ENCODE data around the gene P3H3.

Gene P3H3

GRCh38 chr12:6827982-6828780, at the start of gene P3H3:
TSS of gene P3H3 (plus strand) at chr12:6828407. CDS start at chr12:6828441, 34 bp downstream.
- DNase-seq (ENCODE audit: low spot score): peak; percentile 69
- TF ChIP-seq CTCF (IDR thresholded peaks at IDR 0.05; ENCODE audit: extremely low read depth, insufficient read depth, missing control alignments): peak; percentile 18
- in situ Hi-C loops (cut with MboI; ENCODE audit: low pct_unique_long_range_greater_than_20kb, low sequenced_read_pairs, unreplicated experiment): no loop called here

DNA sequence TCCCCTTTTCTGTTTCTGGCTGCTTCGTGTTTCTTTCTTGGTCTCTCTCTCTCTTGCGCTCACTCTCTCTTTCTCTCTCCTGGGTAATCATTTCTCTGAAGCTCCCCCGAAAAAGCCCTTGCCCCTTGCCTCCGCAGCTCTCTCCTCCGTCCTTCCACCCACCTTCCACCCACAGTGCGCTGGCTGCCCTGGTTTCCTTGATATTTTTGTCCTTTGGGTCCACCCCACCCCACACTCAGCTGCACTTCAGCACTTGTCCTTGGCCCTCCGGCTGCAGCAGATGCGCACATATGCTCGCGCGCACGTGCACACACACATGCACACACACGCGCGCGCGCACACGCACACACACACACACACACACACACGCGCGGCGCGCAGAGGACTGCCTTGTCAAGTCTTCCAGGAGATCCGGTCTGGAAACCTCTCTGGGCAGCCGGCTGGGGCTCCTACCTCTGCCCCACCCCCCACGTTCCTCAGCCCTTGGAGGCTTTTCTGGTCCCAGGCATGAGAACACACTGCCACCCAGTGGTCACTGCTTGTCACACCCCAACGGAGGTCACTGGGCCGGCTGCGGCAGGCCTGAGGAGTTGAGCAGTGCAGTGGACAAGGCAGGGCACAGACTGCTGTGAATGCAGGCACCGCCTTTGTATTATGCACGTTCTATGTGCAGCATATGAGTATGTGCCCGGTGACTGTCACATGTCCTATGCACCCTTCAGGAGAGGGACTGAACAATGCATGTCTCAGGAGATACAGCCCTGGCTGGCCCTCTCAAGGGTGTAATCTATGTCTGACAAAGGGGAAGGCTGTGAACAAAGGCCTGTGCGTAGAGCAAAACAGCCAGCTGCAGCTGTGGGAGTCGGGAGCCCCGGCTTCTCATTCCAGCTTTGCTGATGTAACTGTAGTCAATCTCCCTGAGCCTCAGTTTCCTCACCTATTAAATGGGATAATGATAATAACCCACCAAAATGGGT, 49.3 kb upstream of the P3H3 start:
- TF ChIP-seq CTCF (IDR thresholded peaks at IDR 0.05; ENCODE audit: extremely low read depth, insufficient read depth, missing control alignments): peak; percentile 97
- in situ Hi-C loops (cut with MboI; ENCODE audit: low pct_unique_long_range_greater_than_20kb, low sequenced_read_pairs, unreplicated experiment): no loop called here
- peak; percentile 86 for DNase-seq (ENCODE audit: low spot score)

DNA sequence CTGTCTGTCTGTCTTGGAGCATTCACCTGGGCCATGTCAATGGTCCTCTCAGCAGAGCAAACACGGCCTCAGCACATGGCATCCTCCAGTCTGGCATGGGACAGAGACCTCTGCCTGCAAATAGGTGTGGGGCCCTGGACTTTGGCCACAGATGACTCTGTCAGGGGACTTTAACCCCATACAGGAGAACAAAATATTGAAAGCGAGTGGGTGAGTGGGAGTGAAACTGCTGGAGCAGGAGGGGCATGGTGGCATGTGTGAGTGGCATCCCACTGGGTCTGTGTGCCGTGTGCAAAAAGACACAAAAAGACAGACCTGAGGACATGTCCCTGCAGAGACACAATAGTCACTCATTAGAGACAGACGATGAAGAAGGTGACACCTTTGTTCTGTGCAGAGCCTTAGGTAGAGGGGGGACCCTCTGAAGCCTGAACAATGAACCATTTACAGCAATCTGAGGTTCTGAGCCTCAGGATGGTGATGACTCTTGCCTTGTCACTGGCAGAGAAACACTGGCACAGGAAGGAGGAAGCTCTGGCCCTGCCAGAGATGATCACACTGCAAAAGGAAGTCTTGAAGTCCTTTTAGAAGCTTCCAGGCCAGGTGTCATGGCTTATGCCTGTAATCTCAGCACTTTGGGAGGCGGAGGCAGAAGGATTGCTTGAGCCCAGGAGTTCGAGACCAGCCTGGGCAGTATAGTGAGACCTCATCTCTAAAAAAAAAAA, 48.3 kb upstream of the P3H3 start:
- TF ChIP-seq CTCF (IDR thresholded peaks at IDR 0.05; ENCODE audit: extremely low read depth, insufficient read depth, missing control alignments): no peak
- in situ Hi-C loops (cut with MboI; ENCODE audit: low pct_unique_long_range_greater_than_20kb, low sequenced_read_pairs, unreplicated experiment): no loop called here
- no peak for DNase-seq (ENCODE audit: low spot score)

- in situ Hi-C loops (cut with MboI; ENCODE audit: low pct_unique_long_range_greater_than_20kb, low sequenced_read_pairs, unreplicated experiment): no loop called here
- TF ChIP-seq CTCF (IDR thresholded peaks at IDR 0.05; ENCODE audit: extremely low read depth, insufficient read depth, missing control alignments): no peak
- DNase-seq (ENCODE audit: low spot score): no peak
Measured at GRCh38 chr12:6780573-6780972, 47.6 kb upstream of the P3H3 start.

DNA sequence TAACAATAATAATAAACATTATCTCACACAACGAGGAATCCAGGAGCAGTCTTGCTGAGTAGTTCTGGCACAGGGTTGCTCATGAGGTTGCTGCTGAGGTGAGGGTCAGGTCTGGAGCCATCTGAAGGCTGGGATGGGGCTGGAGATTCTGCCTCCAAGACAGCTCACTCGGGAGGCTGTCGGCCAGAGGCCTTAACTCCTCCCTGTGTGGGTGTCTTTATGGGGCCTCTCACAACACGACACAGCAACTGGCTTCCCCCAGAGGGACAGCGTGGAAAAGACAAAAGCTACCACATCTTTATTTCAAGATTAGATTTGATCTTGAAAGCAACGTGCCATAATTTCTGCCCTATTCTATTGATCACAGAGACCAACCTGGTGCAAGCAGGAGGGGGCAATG, 46.1 kb upstream of the P3H3 start:
- no peak for DNase-seq (ENCODE audit: low spot score)
- in situ Hi-C loops (cut with MboI; ENCODE audit: low pct_unique_long_range_greater_than_20kb, low sequenced_read_pairs, unreplicated experiment): no loop called here
- no peak for TF ChIP-seq CTCF (IDR thresholded peaks at IDR 0.05; ENCODE audit: extremely low read depth, insufficient read depth, missing control alignments)

Measured in GM13977 (cell line).